GM19467 (cell line): ENCODE measurements around the gene RAG1.

Experiments used
- ATAC-seq: cut with Tn5 transposase; IDR thresholded peaks from one replicate; pipeline ENCODE4 v1.9.1; 2021; ENCODE audit warnings: mild to moderate bottlenecking, moderate library complexity; ENCODE audit not compliant: unreplicated experiment

The RAG1 gene

GRCh38 chr11:36588099-36588498 lies 20.3 kb downstream of the RAG1 start:
- ATAC-seq: no peak

- ATAC-seq: no peak
These were observed 22.7 kb downstream of the RAG1 start for GRCh38 chr11:36590513-36590912.

- no peak for ATAC-seq
These were observed 23.6 kb downstream of the RAG1 start for GRCh38 chr11:36591433-36591832.

- ATAC-seq: no peak
These were observed 26.6 kb downstream of the RAG1 start, which contains the start of gene IFTAP for GRCh38 chr11:36594316-36594989. IFTAP (plus strand) TSS chr11:36594502; CDS start chr11:36610104, 15,602 bp downstream.

GRCh38 chr11:36596880-36597279 lies 29.1 kb downstream of the RAG1 start:
- ATAC-seq: no peak

GRCh38 chr11:36598051-36598450 lies 30.2 kb downstream of the RAG1 start, which contains the start of gene RAG2:
RAG2 (minus strand) TSS chr11:36598236; CDS start chr11:36594168, 4,068 bp downstream.
- ATAC-seq: no peak

GRCh38 chr11:36600180-36600579 lies 32.4 kb downstream of the RAG1 start:
- ATAC-seq: no peak

GRCh38 chr11:36601155-36601554 lies 33.3 kb downstream of the RAG1 start:
- no peak for ATAC-seq

GRCh38 chr11:36602135-36602534 lies 34.3 kb downstream of the RAG1 start:
- ATAC-seq: no peak

- no peak for ATAC-seq
These were observed 37.7 kb downstream of the RAG1 start for GRCh38 chr11:36605221-36606216.

- no peak for ATAC-seq
These were observed 40.8 kb downstream of the RAG1 start for GRCh38 chr11:36608491-36609199.

- no peak for ATAC-seq
These were observed 41.6 kb downstream of the RAG1 start for GRCh38 chr11:36609383-36609782.

GRCh38 chr11:36615826-36616225 lies 48.0 kb downstream of the RAG1 start:
- no peak for ATAC-seq

- no peak for ATAC-seq
These were observed 49.9 kb downstream of the RAG1 start for GRCh38 chr11:36617543-36618362.

GRCh38 chr11:36618363-36619047 lies 50.7 kb downstream of the RAG1 start:
- ATAC-seq: no peak

GRCh38 chr11:36619502-36619901 lies 51.7 kb downstream of the RAG1 start:
- ATAC-seq: no peak

GRCh38 chr11:36620246-36620645 lies 52.4 kb downstream of the RAG1 start:
- ATAC-seq: no peak

GRCh38 chr11:36622431-36623136 lies 54.8 kb downstream of the RAG1 start:
- no peak for ATAC-seq

GRCh38 chr11:36623494-36623893 lies 55.7 kb downstream of the RAG1 start:
- no peak for ATAC-seq
